ENCODE results near the gene PLCD4.

PLCD4 gene

GRCh38 chr2:218642121-218642656 is 34.5 kb downstream of the PLCD4 start:
- Mint-ChIP-seq H3K9me3 (no peaks in the 10 kb centered on the region), H3K27me3 (no peaks in the 10 kb centered on the region), H3K27ac (no peak overlapping the region), H3K36me3 (peaks cover 39 to 51% of the 10 kb centered on the region in 2 donors), H3K4me3 (no peak overlapping the region), H3K4me1 (peaks cover 4 to 18% of the 10 kb centered on the region in 2 donors)
- ATAC-seq (replicated peaks) (no peak), DNase-seq (no peak)

- Mint-ChIP-seq H3K36me3 (peaks cover 37 to 50% of the 10 kb centered on the region in 2 donors), H3K27me3 (no peaks in the 10 kb centered on the region), H3K27ac (no peak overlapping the region), H3K4me3 (no peak overlapping the region), H3K4me1 (peaks cover 4 to 18% of the 10 kb centered on the region in 2 donors), H3K9me3 (no peaks in the 10 kb centered on the region)
- ATAC-seq (replicated peaks): no peak
- DNase-seq: no peak
Measured at GRCh38 chr2:218642786-218643185, 35.1 kb downstream of the PLCD4 start.

GRCh38 chr2:218643751-218644310 is 36.1 kb downstream of the PLCD4 start:
- Mint-ChIP-seq H3K4me1 (peaks cover 7 to 25% of the 10 kb centered on the region in 2 donors), H3K27me3 (no peaks in the 10 kb centered on the region), H3K9me3 (no peaks in the 10 kb centered on the region), H3K4me3 (no peak overlapping the region), H3K27ac (peak overlapping the region; percentile 77), H3K36me3 (peaks cover 37 to 50% of the 10 kb centered on the region in 2 donors)
- ATAC-seq (replicated peaks) (no peak), DNase-seq (no peak)

GRCh38 chr2:218644721-218645120 is 37.0 kb downstream of the PLCD4 start:
- peaks cover 7 to 27% of the 10 kb centered on the region in 2 donors for H3K4me1 Mint-ChIP-seq
- H3K36me3 Mint-ChIP-seq: peaks cover 39 to 55% of the 10 kb centered on the region in 2 donors
- H3K27me3 Mint-ChIP-seq: no peaks in the 10 kb centered on the region

GRCh38 chr2:218645126-218645525 is 37.4 kb downstream of the PLCD4 start:
- H3K27ac Mint-ChIP-seq: peak overlapping the region; percentile 62
- peaks cover 7 to 27% of the 10 kb centered on the region in 2 donors for H3K4me1 Mint-ChIP-seq
- H3K36me3 Mint-ChIP-seq: peaks cover 39 to 52% of the 10 kb centered on the region in 2 donors
- H3K4me3 Mint-ChIP-seq: no peak overlapping the region
- no peak for DNase-seq
- H3K9me3 Mint-ChIP-seq: no peaks in the 10 kb centered on the region
- ATAC-seq (replicated peaks): peak; percentile 68 to 75
- no peaks in the 10 kb centered on the region for H3K27me3 Mint-ChIP-seq

More at GRCh38 chr2:218644721-218645120, 37.0 kb downstream of the PLCD4 start:
- ATAC-seq (replicated peaks): peak; percentile 11 to 15
- no peak overlapping the region for H3K4me3 Mint-ChIP-seq
- no peak for DNase-seq
- no peaks in the 10 kb centered on the region for H3K9me3 Mint-ChIP-seq
- peak overlapping the region; percentile 77 for H3K27ac Mint-ChIP-seq

- H3K27me3 Mint-ChIP-seq: no peaks in the 10 kb centered on the region
- H3K9me3 Mint-ChIP-seq: no peaks in the 10 kb centered on the region
- peaks cover 37 to 55% of the 10 kb centered on the region in 2 donors for H3K36me3 Mint-ChIP-seq
- H3K4me1 Mint-ChIP-seq: peaks cover 6 to 27% of the 10 kb centered on the region in 2 donors
- H3K27ac Mint-ChIP-seq: peak overlapping the region; percentile 68
- no peak overlapping the region for H3K4me3 Mint-ChIP-seq
- peak; percentile 73 to 77 for ATAC-seq (replicated peaks)
- peak; percentile 20 for DNase-seq
Measured at GRCh38 chr2:218648088-218648786, 40.5 kb downstream of the PLCD4 start.

GRCh38 chr2:218648787-218649100 is 41.0 kb downstream of the PLCD4 start:
- no peak overlapping the region for H3K4me3 Mint-ChIP-seq
- peaks cover 6 to 27% of the 10 kb centered on the region in 2 donors for H3K4me1 Mint-ChIP-seq
- no peaks in the 10 kb centered on the region for H3K27me3 Mint-ChIP-seq
- H3K27ac Mint-ChIP-seq: peak overlapping the region; percentile 68
- H3K36me3 Mint-ChIP-seq: peaks cover 37 to 55% of the 10 kb centered on the region in 2 donors
- DNase-seq: no peak
- no peaks in the 10 kb centered on the region for H3K9me3 Mint-ChIP-seq
- no peak for ATAC-seq (replicated peaks)

GRCh38 chr2:218655751-218656150 is 48.1 kb downstream of the PLCD4 start:
- H3K9me3 Mint-ChIP-seq: no peaks in the 10 kb centered on the region
- DNase-seq (no peak), ATAC-seq (replicated peaks) (no peak)
- H3K27me3 Mint-ChIP-seq: no peaks in the 10 kb centered on the region
- H3K4me3 Mint-ChIP-seq: no peak overlapping the region
- no peak overlapping the region for H3K27ac Mint-ChIP-seq
- peaks cover 16 to 33% of the 10 kb centered on the region in 2 donors for H3K4me1 Mint-ChIP-seq
- H3K36me3 Mint-ChIP-seq: peaks cover 18 to 42% of the 10 kb centered on the region in 2 donors

GRCh38 chr2:218658671-218659257 is 51.1 kb downstream of the PLCD4 start:
- no peaks in the 10 kb centered on the region for H3K9me3 Mint-ChIP-seq
- peak overlapping the region; percentile 93 for H3K27ac Mint-ChIP-seq
- peaks cover 23 to 54% of the 10 kb centered on the region in 2 donors for H3K4me1 Mint-ChIP-seq
- DNase-seq (peak; percentile 42), ATAC-seq (replicated peaks) (peak; percentile 49 to 52)
- H3K4me3 Mint-ChIP-seq: peak overlapping the region; percentile 91
- H3K36me3 Mint-ChIP-seq: peaks cover 26 to 52% of the 10 kb centered on the region in 2 donors
- no peaks in the 10 kb centered on the region for H3K27me3 Mint-ChIP-seq

GRCh38 chr2:218659258-218659987 is 51.7 kb downstream of the PLCD4 start, which contains the start of the genes BCS1L and ZNF142:
Gene BCS1L, plus strand, starts transcription at chr2:218659683. Its CDS starts 1,305 bp downstream, at chr2:218660988.
Gene ZNF142, minus strand, starts transcription at chr2:218659623. Its CDS starts 3,194 bp downstream, at chr2:218656429.
- peaks cover 23 to 54% of the 10 kb centered on the region in 2 donors for H3K4me1 Mint-ChIP-seq
- H3K27ac Mint-ChIP-seq: peak within 1 kb of the TSS; percentile 93
- H3K9me3 Mint-ChIP-seq: no peaks in the 10 kb centered on the region
- DNase-seq (peak; percentile 94), ATAC-seq (replicated peaks) (peak; percentile 97 to 98)
- no peaks in the 10 kb centered on the region for H3K27me3 Mint-ChIP-seq
- peaks cover 26 to 56% of the 10 kb centered on the region in 2 donors for H3K36me3 Mint-ChIP-seq
- H3K4me3 Mint-ChIP-seq: peak within 1 kb of the TSS; percentile 91

GRCh38 chr2:218659988-218660358 is 52.3 kb downstream of the PLCD4 start:
- peak overlapping the region; percentile 91 for H3K4me3 Mint-ChIP-seq
- no peak for DNase-seq
- H3K9me3 Mint-ChIP-seq: no peaks in the 10 kb centered on the region
- ATAC-seq (replicated peaks): no peak
- H3K36me3 Mint-ChIP-seq: peaks cover 31 to 62% of the 10 kb centered on the region in 2 donors
- H3K27me3 Mint-ChIP-seq: no peaks in the 10 kb centered on the region
- H3K4me1 Mint-ChIP-seq: peaks cover 23 to 54% of the 10 kb centered on the region in 2 donors
- peak overlapping the region; percentile 93 for H3K27ac Mint-ChIP-seq

GRCh38 chr2:218662377-218662776 is 54.7 kb downstream of the PLCD4 start:
- H3K4me3 Mint-ChIP-seq: no peak overlapping the region
- H3K27me3 Mint-ChIP-seq: no peaks in the 10 kb centered on the region
- peaks cover 20 to 48% of the 10 kb centered on the region in 2 donors for H3K4me1 Mint-ChIP-seq
- H3K9me3 Mint-ChIP-seq: no peaks in the 10 kb centered on the region
- DNase-seq: no peak
- no peak overlapping the region for H3K27ac Mint-ChIP-seq
- ATAC-seq (replicated peaks): no peak
- peaks cover 42 to 66% of the 10 kb centered on the region in 2 donors for H3K36me3 Mint-ChIP-seq

GRCh38 chr2:218662827-218663226 is 55.1 kb downstream of the PLCD4 start:
- Mint-ChIP-seq H3K36me3 (peaks cover 41 to 63% of the 10 kb centered on the region in 2 donors), H3K4me1 (peaks cover 18 to 44% of the 10 kb centered on the region in 2 donors), H3K9me3 (no peaks in the 10 kb centered on the region), H3K27me3 (no peaks in the 10 kb centered on the region), H3K4me3 (no peak overlapping the region), H3K27ac (no peak overlapping the region)
- no peak for ATAC-seq (replicated peaks)
- DNase-seq: no peak

GRCh38 chr2:218663901-218664300 is 56.2 kb downstream of the PLCD4 start:
- no peak for ATAC-seq (replicated peaks)
- H3K27me3 Mint-ChIP-seq: no peaks in the 10 kb centered on the region
- peaks cover 40 to 62% of the 10 kb centered on the region in 2 donors for H3K36me3 Mint-ChIP-seq
- DNase-seq: no peak
- H3K4me3 Mint-ChIP-seq: no peak overlapping the region
- H3K9me3 Mint-ChIP-seq: no peaks in the 10 kb centered on the region
- H3K27ac Mint-ChIP-seq: no peak overlapping the region
- H3K4me1 Mint-ChIP-seq: peaks cover 17 to 34% of the 10 kb centered on the region in 2 donors

Data from stimulated activated naive B cell treated with anti-CD40 and anti-IgM and Interleukin-4, amounts not matched to agents 10 μg/mL and 1 μg/mL and 100 μg/mL, for 72 hours (primary cell).